HEK293 (cell line): ENCODE results near the gene PPP1R14C.
A peak's percentile ranks its signal among the peaks of the same experiment; 100 is the strongest.

Experiments
- CTCF ChIA-PET: fragments of 350-600 bp; formaldehyde crosslinking; extraction: SDS; loops from one replicate; lab custom pipeline; 2021; ENCODE audit warnings: antibody characterized with exemption; lab: Yijun Ruan, JAX
- POLR2A ChIA-PET: fragments of 300-600 bp; formaldehyde crosslinking; extraction: SDS; loops from one replicate; lab custom pipeline; 2020; ENCODE audit warnings: antibody characterized with exemption, inconsistent platforms; lab: Yijun Ruan, JAX
- H3K27ac ChIP-seq: fragments of 200-500 bp; sonication (Bioruptor generic); 2 replicates; pipeline ENCODE4 v1.5.1; 2014; ENCODE audit warnings: low read depth, low read length, control low read depth, inconsistent platforms; ENCODE audit errors: extremely low read depth
- H3K36me3 ChIP-seq, 2 experiments: fragments of 200-500 bp in 1 of 2; sonication (Bioruptor generic) in 1 of 2; 1 replicate in 1 of 2; 2 replicates in 1 of 2; pipeline ENCODE4 v1.5.1; 2014 to 2017; ENCODE audit warnings: inconsistent platforms in 2 of 2, low read length in 2 of 2; ENCODE audit not compliant: control insufficient read depth in 2 of 2, insufficient read depth in 1 of 2
- H3K4me1 ChIP-seq: fragments of 200-500 bp; sonication (Bioruptor generic); 2 replicates; pipeline ENCODE4 v1.5.1; 2014; ENCODE audit warnings: mild to moderate bottlenecking, low read length, inconsistent platforms; ENCODE audit not compliant: control insufficient read depth, insufficient read depth
- H3K4me3 ChIP-seq: 2 replicates; pipeline ENCODE4 v1.5.1; 2011; ENCODE audit warnings: low read depth, mild to moderate bottlenecking, control low read depth, low read length, moderate library complexity
- H3K9me3 ChIP-seq: fragments of 200-500 bp; sonication (Bioruptor generic); 2 replicates; pipeline ENCODE4 v1.5.1; 2014; ENCODE audit warnings: low read depth, low read length, inconsistent platforms; ENCODE audit not compliant: control insufficient read depth, insufficient read depth
- EGR2 ChIP-seq: fragments of 450-650 bp; formaldehyde crosslinking; IDR thresholded peaks from 2 replicates; pipeline ENCODE4 v1.5.1; 2016; ENCODE audit warnings: low read depth, missing biosample characterization, missing genetic modification characterization
- GFI1B ChIP-seq: fragments of 450-650 bp; formaldehyde crosslinking; IDR thresholded peaks from 2 replicates; pipeline ENCODE4 v1.5.1; 2016; ENCODE audit warnings: missing biosample characterization, missing genetic modification characterization
- MZF1 ChIP-seq: fragments of 450-650 bp; formaldehyde crosslinking; IDR thresholded peaks from 2 replicates; pipeline ENCODE4 v1.5.1; 2017; ENCODE audit warnings: missing biosample characterization, missing genetic modification characterization, borderline replicate concordance
- OVOL3 ChIP-seq: fragments of 450-650 bp; formaldehyde crosslinking; IDR thresholded peaks from 2 replicates; pipeline ENCODE4 v1.5.1; 2016; ENCODE audit warnings: missing biosample characterization, missing genetic modification characterization
- PRDM1 ChIP-seq: fragments of 450-650 bp; formaldehyde crosslinking; IDR thresholded peaks from 2 replicates; pipeline ENCODE4; 2016; ENCODE audit warnings: missing biosample characterization, missing genetic modification characterization
- SCRT2 ChIP-seq: fragments of 450-650 bp; formaldehyde crosslinking; IDR thresholded peaks from 2 replicates; pipeline ENCODE4 v1.5.1; 2016; ENCODE audit warnings: missing biosample characterization, missing genetic modification characterization
- SP3 ChIP-seq: fragments of 450-650 bp; formaldehyde crosslinking; IDR thresholded peaks from 2 replicates; pipeline ENCODE4 v1.5.1; 2016; ENCODE audit warnings: missing biosample characterization, missing genetic modification characterization
- SP7 ChIP-seq: fragments of 450-650 bp; formaldehyde crosslinking; IDR thresholded peaks from 2 replicates; pipeline ENCODE4 v1.5.1; 2016; ENCODE audit warnings: missing biosample characterization, missing genetic modification characterization
- TRIM28 ChIP-seq: IDR thresholded peaks from 2 replicates; pipeline ENCODE4 v1.6.1; 2011; ENCODE audit warnings: low read length, control low read depth, borderline replicate concordance
- WT1 ChIP-seq: fragments of 450-650 bp; formaldehyde crosslinking; IDR thresholded peaks from 2 replicates; pipeline ENCODE4 v1.5.1; 2016; ENCODE audit warnings: missing biosample characterization, missing genetic modification characterization
- YY2 ChIP-seq: fragments of 450-650 bp; formaldehyde crosslinking; IDR thresholded peaks from 2 replicates; pipeline ENCODE4 v1.5.1; 2016; ENCODE audit warnings: missing biosample characterization, missing genetic modification characterization
- ZFHX2 ChIP-seq: fragments of 450-650 bp; formaldehyde crosslinking; conservative IDR thresholded peaks from 2 replicates; pipeline ENCODE4 v1.5.1; 2016; ENCODE audit warnings: missing biosample characterization, missing genetic modification characterization
- ZNF132 ChIP-seq: fragments of 450-650 bp; formaldehyde crosslinking; IDR thresholded peaks from 2 replicates; pipeline ENCODE4 v1.5.1; 2017; ENCODE audit warnings: missing biosample characterization, missing genetic modification characterization, borderline replicate concordance
- ZNF311 ChIP-seq: fragments of 450-650 bp; formaldehyde crosslinking; IDR thresholded peaks from 2 replicates; pipeline ENCODE4 v1.5.1; 2017; ENCODE audit warnings: missing biosample characterization, missing genetic modification characterization, borderline replicate concordance
- ZNF335 ChIP-seq: fragments of 450-650 bp; formaldehyde crosslinking; conservative IDR thresholded peaks from 2 replicates; pipeline ENCODE4 v1.5.1; 2016; ENCODE audit warnings: missing biosample characterization, missing genetic modification characterization
- ZNF366 ChIP-seq: fragments of 450-650 bp; formaldehyde crosslinking; conservative IDR thresholded peaks from 2 replicates; pipeline ENCODE4 v1.5.1; 2016; ENCODE audit warnings: missing biosample characterization, missing genetic modification characterization
- ZNF514 ChIP-seq: fragments of 450-650 bp; formaldehyde crosslinking; IDR thresholded peaks from 2 replicates; pipeline ENCODE4 v1.5.1; 2016; ENCODE audit warnings: missing biosample characterization, missing genetic modification characterization
- ZNF544 ChIP-seq: fragments of 450-650 bp; formaldehyde crosslinking; IDR thresholded peaks from 2 replicates; pipeline ENCODE4 v1.5.0; 2017; ENCODE audit warnings: missing biosample characterization, missing genetic modification characterization
- ZNF555 ChIP-seq: fragments of 450-650 bp; formaldehyde crosslinking; conservative IDR thresholded peaks from 2 replicates; pipeline ENCODE4 v1.5.1; 2017; ENCODE audit warnings: missing biosample characterization, mild to moderate bottlenecking, missing genetic modification characterization, inconsistent platforms
- ZNF843 ChIP-seq: fragments of 450-650 bp; formaldehyde crosslinking; IDR thresholded peaks from 2 replicates; pipeline ENCODE4 v1.5.1; 2016; ENCODE audit warnings: missing biosample characterization, missing genetic modification characterization
- TF ChIP-seq, protein P1 (sequence below): fragments of 450-650 bp; formaldehyde crosslinking; IDR thresholded peaks from 2 replicates; pipeline ENCODE4 v1.5.1; 2016; ENCODE audit warnings: missing biosample characterization, missing genetic modification characterization
- TF ChIP-seq, protein P2 (sequence below): fragments of 450-650 bp; formaldehyde crosslinking; IDR thresholded peaks from 2 replicates; pipeline ENCODE4 v1.5.1; 2016; ENCODE audit warnings: missing biosample characterization, missing genetic modification characterization
- TF ChIP-seq, protein P3 (sequence below): fragments of 450-650 bp; formaldehyde crosslinking; IDR thresholded peaks from 2 replicates; pipeline ENCODE4 v1.5.1; 2016; ENCODE audit warnings: missing biosample characterization, missing genetic modification characterization

PPP1R14C gene

DNA sequence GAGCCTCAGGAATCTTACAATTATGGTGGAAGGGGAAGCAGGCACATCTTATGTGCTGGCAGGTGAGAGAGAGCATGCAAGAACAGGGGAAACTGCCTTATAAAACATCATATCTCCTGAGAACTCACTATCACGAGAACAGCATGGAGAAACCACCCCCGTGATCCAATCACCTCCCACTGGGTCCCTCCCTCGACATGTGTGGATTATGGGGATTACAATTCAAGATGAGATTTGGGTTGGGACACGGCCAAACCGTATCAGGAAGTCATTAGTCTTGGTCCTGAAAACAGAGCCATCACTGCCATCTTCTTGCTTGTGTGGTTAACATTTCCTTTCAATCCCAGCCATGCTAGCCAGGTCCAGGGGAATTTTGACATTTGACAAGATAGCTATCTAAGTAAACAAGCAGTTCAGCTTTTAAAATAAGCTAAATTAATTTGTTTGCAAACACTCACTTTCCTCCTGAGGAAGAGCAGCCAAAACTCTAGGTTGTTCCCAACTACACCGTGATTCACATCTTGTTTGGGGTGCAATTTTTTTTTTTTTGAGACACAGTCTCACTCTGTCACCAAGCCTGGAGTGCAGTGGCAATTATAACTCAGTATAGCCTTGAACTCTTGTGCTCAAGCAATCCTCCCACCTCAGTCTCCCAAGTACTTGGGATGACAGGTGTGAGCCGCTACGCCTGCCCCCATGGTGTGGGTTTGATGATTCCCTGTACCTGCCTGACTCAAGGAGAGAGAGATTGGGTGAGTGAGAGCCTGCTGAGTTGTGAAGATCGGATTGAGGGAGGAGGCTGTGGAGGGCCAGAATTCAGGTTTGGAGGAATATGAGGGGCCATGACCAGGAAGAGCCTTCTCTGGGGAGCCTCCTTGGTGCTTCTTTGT is 13.0 kb upstream of the PPP1R14C start:
- no peaks in the 10 kb centered on the region for H3K36me3 ChIP-seq
- H3K9me3 ChIP-seq = no peaks in the 10 kb centered on the region
- peaks cover 16% of the 10 kb centered on the region for H3K4me1 ChIP-seq
- CTCF ChIA-PET = interaction anchor here (0.6 to 1.1 kb wide), 4 partner anchors 16 to 537 kb away, joined by 3 to 5 read pairs (median 3); no protein-coding TSS in a partner anchor
- TF ChIP-seq ZNF843 = peak; percentile 15; the same call in 1 of the 2 replicates
- TF ChIP-seq WT1 (tag by site-specific recombination) = peak; percentile 40; the same call in 1 of the 2 replicates
- no peak for TF ChIP-seq ZNF544 (tag by site-specific recombination)
- peak; percentile 60; the same call in 1 of the 2 replicates for TF ChIP-seq EGR2
- no peak for TF ChIP-seq SP3
- 0 out of 2 replicates have a peak, but pooled peaks have one; percentile 10 for TF ChIP-seq ZNF366
- TF ChIP-seq TRIM28 = 0 out of 2 replicates have a peak, but pooled peaks have one; percentile 10
- no peak for TF ChIP-seq GFI1B
- no peak for TF ChIP-seq ZNF335
- peak; percentile 49; the same call in 1 of the 2 replicates for TF ChIP-seq SP7 (tag by site-specific recombination)
- TF ChIP-seq ZFHX2 = peak; percentile 73
- TF ChIP-seq YY2 = 0 out of 2 replicates have a peak, but pooled peaks have one; percentile 24
- peak; percentile 84 for TF ChIP-seq MZF1 (tag by site-specific recombination)
- TF ChIP-seq, protein P1, sequence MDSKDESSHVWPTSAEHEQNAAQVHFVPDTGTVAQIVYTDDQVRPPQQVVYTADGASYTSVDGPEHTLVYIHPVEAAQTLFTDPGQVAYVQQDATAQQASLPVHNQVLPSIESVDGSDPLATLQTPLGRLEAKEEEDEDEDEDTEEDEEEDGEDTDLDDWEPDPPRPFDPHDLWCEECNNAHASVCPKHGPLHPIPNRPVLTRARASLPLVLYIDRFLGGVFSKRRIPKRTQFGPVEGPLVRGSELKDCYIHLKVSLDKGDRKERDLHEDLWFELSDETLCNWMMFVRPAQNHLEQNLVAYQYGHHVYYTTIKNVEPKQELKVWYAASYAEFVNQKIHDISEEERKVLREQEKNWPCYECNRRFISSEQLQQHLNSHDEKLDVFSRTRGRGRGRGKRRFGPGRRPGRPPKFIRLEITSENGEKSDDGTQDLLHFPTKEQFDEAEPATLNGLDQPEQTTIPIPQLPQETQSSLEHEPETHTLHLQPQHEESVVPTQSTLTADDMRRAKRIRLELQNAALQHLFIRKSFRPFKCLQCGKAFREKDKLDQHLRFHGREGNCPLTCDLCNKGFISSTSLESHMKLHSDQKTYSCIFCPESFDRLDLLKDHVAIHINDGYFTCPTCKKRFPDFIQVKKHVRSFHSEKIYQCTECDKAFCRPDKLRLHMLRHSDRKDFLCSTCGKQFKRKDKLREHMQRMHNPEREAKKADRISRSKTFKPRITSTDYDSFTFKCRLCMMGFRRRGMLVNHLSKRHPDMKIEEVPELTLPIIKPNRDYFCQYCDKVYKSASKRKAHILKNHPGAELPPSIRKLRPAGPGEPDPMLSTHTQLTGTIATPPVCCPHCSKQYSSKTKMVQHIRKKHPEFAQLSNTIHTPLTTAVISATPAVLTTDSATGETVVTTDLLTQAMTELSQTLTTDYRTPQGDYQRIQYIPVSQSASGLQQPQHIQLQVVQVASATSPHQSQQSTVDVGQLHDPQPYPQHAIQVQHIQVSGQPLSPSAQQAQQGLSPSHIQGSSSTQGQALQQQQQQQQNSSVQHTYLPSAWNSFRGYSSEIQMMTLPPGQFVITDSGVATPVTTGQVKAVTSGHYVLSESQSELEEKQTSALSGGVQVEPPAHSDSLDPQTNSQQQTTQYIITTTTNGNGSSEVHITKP (tag by site-specific recombination) = peak; percentile 48
- no peak overlapping the region for H3K4me3 ChIP-seq
- no peak overlapping the region for H3K27ac ChIP-seq
- POLR2A ChIA-PET = no interaction called here

DNA sequence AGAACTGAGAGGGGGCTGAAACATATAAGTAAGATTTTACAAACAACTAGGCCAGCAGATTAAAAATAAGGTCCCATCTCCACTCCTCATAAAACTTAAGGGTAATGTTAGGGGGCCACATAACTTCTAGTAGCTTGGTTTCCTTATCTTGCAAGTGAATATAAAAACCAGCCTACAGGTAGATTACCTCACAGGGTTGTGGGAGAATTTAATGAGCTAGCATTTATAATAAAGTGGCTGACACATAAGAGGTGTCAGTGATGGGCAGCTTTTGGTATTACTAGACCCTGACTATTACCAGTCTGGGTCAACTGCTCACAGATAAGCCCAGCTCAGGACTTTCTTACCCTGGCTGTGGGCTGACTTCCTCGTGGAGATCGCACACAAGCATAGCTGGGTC is 9.2 kb upstream of the PPP1R14C start:
- Histone ChIP-seq H3K4me1 (peaks cover 19% of the 10 kb centered on the region), H3K9me3 (no peaks in the 10 kb centered on the region), H3K4me3 (no peak overlapping the region), H3K27ac (peak overlapping the region; percentile 74), H3K36me3 (no peaks in the 10 kb centered on the region)
- ChIA-PET POLR2A (no interaction called here), CTCF (interaction anchor here (2.1 to 2.6 kb wide), 2 partner anchors 10 to 53 kb away, joined by 10 to 17 read pairs; no protein-coding TSS in a partner anchor)
- TF ChIP-seq PRDM1 (tag by site-specific recombination) = no peak
- TF ChIP-seq SCRT2 = peak; percentile 82
- TF ChIP-seq, protein P2, sequence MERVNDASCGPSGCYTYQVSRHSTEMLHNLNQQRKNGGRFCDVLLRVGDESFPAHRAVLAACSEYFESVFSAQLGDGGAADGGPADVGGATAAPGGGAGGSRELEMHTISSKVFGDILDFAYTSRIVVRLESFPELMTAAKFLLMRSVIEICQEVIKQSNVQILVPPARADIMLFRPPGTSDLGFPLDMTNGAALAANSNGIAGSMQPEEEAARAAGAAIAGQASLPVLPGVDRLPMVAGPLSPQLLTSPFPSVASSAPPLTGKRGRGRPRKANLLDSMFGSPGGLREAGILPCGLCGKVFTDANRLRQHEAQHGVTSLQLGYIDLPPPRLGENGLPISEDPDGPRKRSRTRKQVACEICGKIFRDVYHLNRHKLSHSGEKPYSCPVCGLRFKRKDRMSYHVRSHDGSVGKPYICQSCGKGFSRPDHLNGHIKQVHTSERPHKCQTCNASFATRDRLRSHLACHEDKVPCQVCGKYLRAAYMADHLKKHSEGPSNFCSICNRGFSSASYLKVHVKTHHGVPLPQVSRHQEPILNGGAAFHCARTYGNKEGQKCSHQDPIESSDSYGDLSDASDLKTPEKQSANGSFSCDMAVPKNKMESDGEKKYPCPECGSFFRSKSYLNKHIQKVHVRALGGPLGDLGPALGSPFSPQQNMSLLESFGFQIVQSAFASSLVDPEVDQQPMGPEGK (tag by site-specific recombination) = no peak
- TF ChIP-seq ZFHX2 = peak; percentile 55
- TF ChIP-seq, protein P3, sequence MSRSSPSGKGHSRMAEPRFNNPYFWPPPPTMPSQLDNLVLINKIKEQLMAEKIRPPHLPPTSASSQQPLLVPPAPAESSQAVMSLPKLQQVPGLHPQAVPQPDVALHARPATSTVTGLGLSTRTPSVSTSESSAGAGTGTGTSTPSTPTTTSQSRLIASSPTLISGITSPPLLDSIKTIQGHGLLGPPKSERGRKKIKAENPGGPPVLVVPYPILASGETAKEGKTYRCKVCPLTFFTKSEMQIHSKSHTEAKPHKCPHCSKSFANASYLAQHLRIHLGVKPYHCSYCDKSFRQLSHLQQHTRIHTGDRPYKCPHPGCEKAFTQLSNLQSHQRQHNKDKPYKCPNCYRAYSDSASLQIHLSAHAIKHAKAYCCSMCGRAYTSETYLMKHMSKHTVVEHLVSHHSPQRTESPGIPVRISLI (tag by site-specific recombination) = no peak
- TF ChIP-seq ZNF544 (tag by site-specific recombination) = no peak
- no peak for TF ChIP-seq ZNF311
- TF ChIP-seq OVOL3 (tag by site-specific recombination) = peak; percentile 17; the same call in 1 of the 2 replicates
- TF ChIP-seq EGR2 = peak; percentile 57
- TF ChIP-seq ZNF132 (tag by site-specific recombination) = no peak
- TF ChIP-seq ZNF514 = no peak
- no peak for TF ChIP-seq ZNF555 (tag by site-specific recombination)
